Skin epidermis (tissue), 12 donors: ENCODE measurements around the gene NOP53.
"Not testable (repeated sequence)": the region's sequence is repeated elsewhere in the genome, so short reads cannot be mapped to it uniquely, and the experiment has no call there.

Experiments used
- H3K27ac ChIP-seq, 21 experiments: fragments of 200-600 bp; sonication (generic) in 11 of 21; one replicate each; pipeline ENCODE4 v1.5.0; 2020; ENCODE audit warnings: mild to moderate bottlenecking in 3 of 21, inconsistent platforms in 2 of 21, moderate library complexity in 2 of 21
- H3K4me3 ChIP-seq, 7 experiments: fragments of 200-600 bp; sonication (generic) in 2 of 7; one replicate each; pipeline ENCODE4 v1.5.0; 2020; ENCODE audit warnings: inconsistent platforms in 2 of 7, mild to moderate bottlenecking in 2 of 7, moderate library complexity in 1 of 7

The NOP53 gene

DNA sequence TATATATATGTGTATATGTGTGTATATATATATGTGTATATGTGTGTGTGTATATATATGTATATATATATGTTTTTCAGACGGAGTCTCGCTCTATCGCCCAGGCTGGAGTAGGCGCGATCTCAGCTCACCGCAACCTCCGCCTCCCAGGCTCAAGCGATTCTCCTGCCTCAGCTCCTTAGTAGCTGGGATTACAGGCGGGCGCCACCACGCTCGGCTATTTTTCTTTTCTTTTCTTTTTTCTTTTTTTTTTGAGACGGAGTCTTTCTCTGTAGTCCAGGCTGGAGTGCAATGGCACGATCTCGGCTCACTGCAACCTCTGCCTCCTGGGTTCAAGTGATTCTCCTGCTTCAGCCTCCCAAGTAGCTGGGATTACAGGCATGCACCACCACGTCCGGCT lies 783 bp downstream of the NOP53 start:
- Histone ChIP-seq H3K4me3 (peak overlapping the region; percentile 54 to 80 (median 67)), H3K27ac (peak overlapping the region in 12 of 21 experiments; percentile 84 to 100 (median 97))

DNA sequence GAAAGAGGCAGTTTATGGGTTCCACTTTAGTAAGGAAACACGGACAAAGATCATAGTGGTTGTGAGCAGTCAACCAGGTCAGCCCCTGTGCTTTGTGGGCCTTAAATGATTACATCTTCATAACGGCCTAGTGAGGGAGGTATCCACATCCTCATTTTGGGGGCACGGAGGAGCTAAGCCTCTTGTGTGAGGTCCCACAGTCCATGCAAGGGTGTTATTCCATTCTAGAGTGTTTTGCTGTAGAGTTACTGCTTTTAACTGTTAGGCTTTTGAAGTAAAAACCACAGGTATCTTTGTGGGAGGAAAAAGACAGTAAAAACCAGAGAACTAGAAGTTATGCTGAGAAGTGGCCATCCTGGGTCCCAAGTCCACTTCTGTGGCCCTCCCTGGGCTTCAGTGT lies 4.0 kb downstream of the NOP53 start:
- H3K27ac ChIP-seq = peak overlapping the region in 1 of 21 experiments; percentile 1

DNA sequence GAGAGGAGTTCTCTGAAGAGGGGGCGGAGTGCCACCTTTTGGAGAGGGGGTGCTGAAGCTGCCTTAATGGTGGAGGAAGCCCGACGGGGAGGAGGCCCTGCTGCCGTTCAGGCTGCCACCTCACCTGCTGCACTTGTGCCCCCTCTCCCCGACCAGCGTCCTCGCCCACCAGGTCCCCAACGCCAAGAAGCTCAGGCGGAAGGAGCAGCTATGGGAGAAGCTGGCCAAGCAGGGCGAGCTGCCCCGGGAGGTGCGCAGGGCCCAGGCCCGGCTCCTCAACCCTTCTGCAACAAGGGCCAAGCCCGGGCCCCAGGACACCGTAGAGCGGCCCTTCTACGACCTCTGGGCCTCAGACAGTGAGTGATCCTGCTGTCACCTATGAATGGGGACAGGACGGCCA lies 5.4 kb downstream of the NOP53 start:
- Histone ChIP-seq H3K27ac (no peak overlapping the region), H3K4me3 (no peak overlapping the region)

More for the DNA sequence above, 4.0 kb downstream of the NOP53 start:
- H3K4me3 ChIP-seq = no peak overlapping the region

DNA sequence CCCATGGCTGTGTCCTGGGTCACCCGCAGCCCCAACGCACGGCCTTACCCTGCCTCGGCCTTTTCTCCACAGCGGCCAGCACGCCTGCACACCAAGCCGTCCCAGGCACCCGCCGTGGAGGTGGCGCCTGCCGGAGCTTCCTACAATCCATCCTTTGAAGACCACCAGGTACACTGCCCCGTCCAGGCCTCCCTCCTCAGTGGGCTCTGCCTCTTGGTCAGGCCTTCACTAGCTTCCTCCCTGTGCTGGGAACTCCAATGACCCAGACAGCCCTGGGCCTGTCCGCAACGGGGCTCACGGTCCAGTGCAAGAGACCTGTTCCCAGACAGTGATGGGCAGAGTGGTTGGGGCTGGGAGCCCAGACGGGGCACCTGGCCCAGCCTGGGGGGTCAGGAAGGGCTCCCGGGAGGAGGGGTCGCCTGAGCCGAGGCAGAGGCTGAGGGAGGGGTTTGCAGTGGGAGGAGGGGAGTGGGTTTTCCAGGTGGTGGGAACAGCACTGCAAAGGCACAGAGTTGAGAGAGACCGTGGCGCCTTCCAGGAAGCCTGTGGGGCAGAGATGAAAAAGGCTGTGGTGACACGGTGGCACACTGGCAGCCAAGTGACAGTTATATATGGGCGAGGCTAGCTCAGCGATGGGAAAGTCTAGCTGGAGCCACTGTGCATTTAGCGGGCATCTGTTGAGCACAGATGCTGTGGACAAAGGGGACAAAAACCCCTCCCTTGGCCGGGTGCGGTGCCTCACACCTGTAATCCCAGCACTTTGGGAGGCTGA lies 7.3 kb downstream of the NOP53 start:
- Histone ChIP-seq H3K27ac (no peak overlapping the region), H3K4me3 (no peak overlapping the region)

DNA sequence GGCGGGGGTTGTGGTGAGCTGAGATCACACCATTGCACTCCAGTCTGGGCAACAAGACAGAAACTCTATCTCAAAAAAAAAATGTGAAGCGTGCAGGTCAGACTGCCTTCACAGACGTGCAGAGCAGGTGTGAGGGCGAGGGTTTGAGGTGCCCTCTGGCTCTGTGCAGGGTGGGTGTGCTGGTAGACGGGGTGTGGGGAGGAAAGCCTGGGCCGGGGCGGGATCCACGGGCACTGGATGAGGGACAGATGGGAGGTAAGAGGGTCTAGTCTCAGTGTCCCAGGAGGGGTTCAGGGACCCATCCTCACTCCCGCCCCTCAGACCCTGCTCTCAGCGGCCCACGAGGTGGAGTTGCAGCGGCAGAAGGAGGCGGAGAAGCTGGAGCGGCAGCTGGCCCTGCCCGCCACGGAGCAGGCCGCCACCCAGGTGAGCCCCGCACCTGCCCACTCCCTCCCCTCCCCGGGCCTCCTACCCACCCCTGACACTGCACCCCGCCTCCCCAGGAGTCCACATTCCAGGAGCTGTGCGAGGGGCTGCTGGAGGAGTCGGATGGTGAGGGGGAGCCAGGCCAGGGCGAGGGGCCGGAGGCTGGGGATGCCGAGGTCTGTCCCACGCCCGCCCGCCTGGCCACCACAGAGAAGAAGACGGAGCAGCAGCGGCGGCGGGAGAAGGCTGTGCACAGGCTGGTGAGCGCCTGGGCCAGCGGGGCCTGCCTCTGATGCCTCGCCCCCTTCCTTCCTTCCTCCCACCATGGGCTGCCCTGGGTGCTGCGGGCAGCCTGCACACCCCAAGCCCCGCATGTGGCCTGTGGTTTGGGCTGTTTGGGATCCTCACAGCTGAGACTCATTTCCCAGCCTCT lies 9.1 kb downstream of the NOP53 start:
- H3K27ac ChIP-seq = no peak overlapping the region
- no peak overlapping the region for H3K4me3 ChIP-seq

DNA sequence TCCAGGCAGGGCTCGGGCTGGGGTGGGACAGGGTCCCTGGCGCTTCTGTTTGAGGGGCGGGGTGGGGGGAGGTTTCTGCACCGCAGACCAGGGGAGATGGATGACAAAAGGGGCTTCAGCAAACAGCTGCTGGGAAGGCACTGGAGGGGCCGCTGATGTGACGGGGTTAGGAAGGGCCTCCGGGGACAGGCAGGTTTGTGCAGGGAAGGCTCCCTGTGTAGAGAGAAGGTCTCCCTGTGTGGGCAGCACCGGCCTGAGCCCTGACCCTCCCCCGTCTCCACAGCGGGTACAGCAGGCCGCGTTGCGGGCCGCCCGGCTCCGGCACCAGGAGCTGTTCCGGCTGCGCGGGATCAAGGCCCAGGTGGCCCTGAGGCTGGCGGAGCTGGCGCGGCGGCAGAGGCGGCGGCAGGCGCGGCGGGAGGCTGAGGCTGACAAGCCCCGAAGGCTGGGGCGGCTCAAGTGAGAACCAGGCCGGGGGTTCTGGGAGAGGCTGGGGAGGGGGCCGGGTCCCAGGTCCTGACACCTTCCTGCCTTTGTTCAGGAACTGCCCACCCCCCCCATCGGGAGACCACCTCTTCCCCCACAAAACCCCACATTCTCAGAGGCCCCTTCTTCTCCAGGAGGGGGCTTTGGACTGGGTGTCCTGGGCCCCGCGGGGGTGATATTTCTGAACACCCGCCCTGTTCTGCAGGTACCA lies 9.9 kb downstream of the NOP53 start:
- Histone ChIP-seq H3K27ac (no peak overlapping the region), H3K4me3 (no peak overlapping the region)

DNA sequence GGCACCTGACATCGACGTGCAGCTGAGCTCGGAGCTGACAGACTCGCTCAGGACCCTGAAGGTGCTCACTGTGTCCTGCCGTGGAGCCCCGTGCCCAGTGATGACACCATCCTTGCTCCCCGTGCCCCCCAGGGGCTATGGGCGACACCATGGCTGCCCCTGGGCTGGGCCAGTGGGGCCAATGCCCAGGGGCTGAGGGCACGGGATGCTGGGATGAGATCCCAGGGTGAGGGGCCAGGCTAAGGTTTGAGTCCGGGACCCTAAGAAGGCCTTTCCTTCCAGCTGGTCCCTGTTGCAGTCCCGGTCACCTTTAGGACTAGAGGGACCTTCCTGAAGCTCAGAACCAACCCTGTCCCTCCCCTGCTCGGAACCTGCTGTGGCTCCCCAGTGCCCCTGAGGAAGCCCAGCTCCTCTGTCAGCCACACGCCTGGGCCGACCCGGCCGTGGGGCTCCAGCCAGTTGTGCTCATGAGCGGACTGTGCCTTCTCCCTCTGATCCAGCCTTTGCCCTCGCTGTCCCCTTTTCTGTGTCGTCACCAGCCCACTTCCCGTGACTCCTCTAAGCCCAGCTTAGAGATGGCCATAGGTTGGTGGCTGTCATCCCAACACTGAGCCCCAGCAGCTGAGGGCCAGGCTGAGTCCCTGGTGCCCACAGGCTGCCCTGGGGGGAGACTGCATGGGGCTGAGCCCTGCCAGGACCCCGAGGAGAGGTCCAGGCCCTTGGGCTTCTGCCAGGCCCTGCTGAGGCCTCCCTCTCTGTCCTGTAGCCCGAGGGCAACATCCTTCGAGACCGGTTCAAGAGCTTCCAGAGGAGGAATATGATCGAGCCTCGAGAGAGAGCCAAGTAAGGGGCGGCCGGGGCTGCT lies 10.6 kb downstream of the NOP53 start:
- H3K27ac ChIP-seq = no peak overlapping the region

DNA sequence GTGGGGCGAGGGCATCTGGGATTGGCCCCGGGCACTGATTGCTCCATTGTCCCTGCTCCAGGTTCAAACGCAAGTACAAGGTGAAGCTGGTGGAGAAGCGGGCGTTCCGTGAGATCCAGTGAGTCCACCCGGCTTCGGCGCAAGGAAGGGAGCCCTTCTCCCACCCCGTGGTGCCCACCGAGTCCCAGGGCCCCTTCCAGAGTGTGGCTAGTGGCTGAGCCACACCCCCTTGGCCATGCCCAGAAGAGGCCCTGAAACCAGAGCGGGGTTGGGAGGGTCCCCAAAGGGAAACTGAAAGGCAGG lies 11.2 kb downstream of the NOP53 start:
- no peak overlapping the region for H3K27ac ChIP-seq
- H3K4me3 ChIP-seq = no peak overlapping the region

More for the DNA sequence above, 10.6 kb downstream of the NOP53 start:
- no peak overlapping the region for H3K4me3 ChIP-seq

DNA sequence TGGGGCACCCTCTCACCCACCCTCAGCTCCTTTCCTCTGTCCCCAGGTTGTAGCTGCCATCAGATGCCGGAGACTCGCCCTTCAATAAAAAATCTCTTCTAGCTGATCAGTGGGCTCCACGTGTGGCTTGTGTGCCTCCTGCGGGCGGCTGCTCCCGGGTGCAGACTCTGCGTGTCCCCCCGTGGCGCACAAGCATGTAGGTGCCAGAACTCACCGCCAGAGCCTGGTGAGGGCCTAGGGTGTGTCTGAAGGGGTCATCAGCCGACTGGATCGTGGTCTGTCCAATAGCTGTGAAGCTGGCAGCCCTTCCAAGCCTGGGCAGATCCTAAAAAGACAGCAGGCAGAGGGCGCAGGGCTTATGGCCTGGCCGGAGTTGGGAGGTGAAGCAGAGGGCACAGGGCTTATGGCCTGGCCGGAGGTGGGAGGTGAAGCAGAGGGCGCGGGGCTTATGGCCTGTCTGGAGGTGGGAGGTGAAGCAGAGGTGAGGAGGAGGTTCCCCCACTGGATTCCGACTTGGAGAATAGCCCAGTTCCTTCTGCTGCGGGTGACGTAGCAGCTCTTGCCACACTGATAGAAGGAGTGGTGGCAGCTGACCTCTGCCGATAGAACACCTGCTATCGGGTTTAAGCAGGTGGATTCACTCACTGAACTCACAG lies 11.7 kb downstream of the NOP53 start:
- H3K27ac ChIP-seq = no peak overlapping the region

DNA sequence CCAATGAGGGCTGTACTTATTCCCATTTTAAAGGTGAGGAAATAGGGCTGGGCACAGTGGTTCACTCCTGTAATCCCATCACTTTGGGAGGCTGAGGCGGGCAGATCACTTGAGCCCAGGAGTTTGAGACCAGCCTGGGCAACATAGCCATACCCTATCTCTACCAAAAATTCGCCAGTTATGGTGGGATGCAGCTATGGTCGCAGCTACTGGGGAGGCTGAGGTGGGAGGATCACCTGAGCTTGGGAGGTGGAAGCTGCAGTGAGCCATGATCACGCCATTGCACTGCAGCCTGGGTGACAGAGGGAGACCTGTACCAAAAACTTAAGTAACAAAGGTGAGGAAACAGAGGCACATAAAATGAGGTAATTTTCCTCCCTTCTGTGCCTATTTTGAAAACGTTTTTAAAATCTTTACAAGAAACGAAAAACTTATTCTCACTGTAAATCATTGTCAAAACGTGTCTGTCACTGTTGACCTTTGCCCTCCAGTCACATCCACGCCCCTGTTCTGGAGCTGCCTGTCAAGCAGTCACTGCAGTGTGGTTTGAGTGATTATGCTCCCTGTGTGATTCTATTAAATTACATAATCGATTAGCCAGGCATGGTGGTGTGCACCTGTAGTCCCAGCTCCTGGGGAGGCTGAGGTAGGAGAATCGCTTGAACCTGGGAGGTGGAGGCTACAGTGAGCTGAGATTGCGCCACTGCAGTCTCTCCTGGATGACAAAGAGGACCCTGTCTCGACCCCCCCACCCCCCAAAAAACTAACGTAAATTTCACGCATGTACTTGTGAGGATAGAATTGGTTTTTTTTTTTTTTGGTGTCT lies 12.5 kb downstream of the NOP53 start:
- Histone ChIP-seq H3K27ac (no peak overlapping the region), H3K4me3 (no peak overlapping the region)

More for the DNA sequence above, 11.7 kb downstream of the NOP53 start:
- no peak overlapping the region for H3K4me3 ChIP-seq

DNA sequence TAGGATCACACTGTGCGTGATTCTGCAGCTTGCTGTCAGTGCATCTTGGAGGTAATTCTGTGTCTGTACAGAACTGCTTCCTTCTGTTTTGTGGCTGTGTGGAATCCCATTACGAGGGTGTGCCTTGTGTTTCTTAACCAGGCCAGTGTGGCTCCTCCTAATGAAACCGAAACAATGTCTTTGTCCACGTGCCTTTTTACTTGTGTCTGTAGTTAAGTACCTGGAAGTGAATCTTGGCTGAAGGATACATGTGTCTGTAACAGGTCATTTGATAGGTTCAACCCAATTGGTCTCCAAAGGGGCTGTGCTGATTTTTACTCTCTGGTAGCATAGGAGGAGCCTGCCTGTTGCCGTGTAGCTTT lies 13.1 kb downstream of the NOP53 start:
- Histone ChIP-seq H3K27ac (no peak overlapping the region), H3K4me3 (no peak overlapping the region)

DNA sequence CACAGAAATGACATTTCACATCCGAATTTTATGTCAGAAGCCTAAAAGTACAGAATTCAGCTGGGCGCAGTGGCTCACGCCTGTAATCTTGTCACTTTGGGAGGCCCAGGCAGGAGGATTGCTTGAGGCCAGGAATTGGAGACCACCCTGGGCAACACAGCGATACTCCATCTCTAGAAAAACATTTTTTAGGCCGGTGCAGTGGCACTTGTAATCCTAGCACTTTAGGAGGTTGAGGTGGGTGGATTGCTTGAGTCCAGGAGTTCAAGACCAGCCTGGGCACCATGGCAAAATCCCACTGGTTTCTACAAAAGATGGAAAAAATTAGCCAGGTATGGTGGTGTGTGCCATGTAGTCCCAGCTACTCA lies 15.3 kb downstream of the NOP53 start:
- Histone ChIP-seq H3K27ac (no peak overlapping the region), H3K4me3 (no peak overlapping the region)

DNA sequence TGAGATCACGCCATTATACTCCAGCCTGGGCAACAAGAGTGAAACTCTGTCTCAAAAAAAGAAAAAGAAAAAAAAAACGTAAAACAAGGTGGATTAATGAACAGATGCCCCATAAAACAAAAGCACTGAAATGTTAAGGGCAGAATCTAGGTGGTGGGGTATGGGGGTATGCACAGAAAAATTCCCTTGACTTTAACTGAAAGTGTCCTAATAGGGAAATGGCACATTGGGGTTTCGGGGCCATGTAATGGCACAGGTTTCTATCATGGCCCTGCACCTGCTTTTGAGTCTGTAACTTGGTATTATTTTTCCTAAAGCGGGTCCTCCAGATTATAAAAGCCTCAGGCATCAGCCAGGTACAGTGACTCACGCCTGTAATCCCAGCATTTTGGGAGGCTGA lies 16.2 kb downstream of the NOP53 start:
- Histone ChIP-seq H3K27ac (no peak overlapping the region), H3K4me3 (no peak overlapping the region)

DNA sequence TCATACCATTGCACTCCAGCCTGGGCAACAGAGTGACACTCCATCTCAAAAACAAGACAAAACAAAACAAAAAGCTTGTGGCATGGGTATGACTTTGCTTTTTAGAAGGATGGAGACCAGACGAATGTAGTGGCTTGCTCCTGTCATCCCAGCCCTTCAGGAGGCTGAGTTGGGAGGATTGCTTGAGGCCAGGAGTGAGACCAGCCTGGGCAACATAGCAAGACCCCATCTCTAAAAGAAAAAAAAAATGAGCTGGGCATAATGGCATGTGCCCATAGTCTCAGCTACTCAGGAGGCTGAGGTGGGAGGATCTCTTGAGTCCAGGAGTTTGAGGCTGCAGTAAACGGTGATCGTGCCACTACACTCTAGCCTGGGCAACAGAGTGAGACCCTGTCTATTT lies 16.8 kb downstream of the NOP53 start:
- no peak overlapping the region for H3K4me3 ChIP-seq
- no peak overlapping the region for H3K27ac ChIP-seq

DNA sequence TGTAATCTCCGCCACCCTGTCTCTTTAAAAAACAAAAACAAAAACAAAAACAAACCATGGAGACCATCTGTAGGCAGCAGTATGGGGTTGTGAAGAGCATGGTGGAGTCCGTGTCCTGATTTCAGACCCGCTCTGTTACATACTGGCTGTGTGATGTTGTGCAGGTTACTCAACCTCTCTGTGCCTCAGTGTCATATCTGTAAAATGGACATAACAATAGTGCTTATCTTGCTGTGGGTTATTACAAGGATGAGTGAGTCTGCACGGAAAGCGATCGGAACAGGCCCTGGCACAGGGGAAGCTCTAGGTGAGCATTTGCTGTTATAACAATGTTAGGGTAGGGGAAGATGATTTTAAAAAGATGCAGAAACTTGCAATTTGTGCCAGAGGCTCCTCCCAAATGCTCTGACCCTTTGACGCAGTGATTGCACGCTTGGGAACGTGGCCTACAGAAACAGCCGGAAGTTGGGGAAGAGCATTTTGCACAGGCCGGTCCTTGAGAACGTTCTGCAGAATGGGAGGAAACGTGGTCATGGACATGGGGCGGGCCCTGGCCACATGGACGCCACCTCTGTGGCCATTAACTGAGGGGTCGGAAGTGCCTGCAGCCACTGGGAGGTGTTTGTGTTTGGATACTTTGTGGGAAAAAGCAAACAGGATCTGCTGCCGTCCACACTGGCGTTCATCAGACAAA lies 17.4 kb downstream of the NOP53 start:
- Histone ChIP-seq H3K27ac (peak overlapping the region in 1 of 21 experiments; percentile 25), H3K4me3 (no peak overlapping the region)

DNA sequence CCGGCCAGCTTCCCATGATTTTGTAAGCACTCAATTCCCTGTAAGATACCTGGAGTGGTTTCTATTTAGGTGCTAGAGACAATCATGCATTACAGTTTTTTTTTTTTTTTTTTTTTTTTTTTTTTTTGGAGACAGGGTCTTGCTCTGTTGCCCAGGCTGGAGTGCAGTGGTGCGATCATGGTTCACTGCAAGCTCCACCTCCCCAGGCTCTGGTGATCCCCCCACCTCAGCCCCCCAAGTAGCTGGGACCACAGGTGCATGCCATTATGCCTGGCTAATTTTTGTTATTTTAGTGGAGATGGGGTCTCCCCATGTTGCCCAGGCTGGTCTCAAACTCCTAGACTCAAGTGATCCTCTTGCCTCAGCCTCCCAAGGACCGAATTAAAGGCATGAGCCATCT lies 19.4 kb downstream of the NOP53 start:
- H3K4me3 ChIP-seq, H3K27ac ChIP-seq: not testable (repeated sequence)

DNA sequence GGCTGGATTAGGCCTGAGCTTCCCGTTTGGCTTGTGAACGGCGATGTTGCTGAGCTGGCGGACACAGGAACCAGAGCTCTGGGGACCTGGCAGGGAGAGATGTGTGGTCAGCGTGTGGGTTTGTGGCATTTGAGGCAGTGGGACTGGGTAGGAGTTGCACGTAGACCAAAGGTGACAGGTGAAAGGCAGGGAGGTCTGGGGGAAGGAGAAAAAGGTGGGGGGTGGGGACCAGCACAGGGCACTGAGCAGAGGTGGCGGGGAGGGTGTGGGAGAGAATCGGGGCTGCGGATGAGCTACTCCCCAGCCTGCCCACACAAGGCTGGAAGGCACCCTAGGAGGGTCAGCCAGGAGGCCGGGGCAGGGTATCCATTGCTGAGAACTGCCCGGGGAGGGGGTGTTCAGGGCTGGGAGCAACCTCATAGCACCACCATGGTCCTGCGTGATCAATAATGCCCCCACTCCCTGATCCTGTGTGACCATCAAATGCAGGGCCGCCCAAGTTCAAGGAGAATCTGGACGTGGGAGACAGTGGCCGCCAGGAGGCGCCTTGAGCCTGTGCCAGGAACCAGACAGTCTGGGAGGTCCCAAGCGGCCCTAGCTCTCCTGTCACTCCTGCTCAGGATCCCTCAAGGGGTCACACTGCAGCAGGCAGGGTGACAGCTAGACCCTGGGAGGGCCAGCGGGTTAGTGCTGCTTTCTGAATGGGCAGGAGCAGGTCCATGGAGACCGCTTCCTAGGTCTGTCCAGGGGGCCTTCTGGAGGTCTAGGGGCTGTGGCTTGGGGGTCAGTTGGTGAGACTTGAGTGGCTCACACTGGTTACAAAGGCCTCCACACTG lies 20.4 kb downstream of the NOP53 start:
- Histone ChIP-seq H3K27ac (peak overlapping the region in 1 of 21 experiments; percentile 25), H3K4me3 (no peak overlapping the region)
